T-helper 22 cell (primary cell): ENCODE results near the gene IBSP.

Experiments used
- DNase-seq: peaks from one replicate; pipeline ENCODE4 v3.0.0-alpha.2; 2020; ENCODE audit warnings: low read depth

Gene IBSP

DNA sequence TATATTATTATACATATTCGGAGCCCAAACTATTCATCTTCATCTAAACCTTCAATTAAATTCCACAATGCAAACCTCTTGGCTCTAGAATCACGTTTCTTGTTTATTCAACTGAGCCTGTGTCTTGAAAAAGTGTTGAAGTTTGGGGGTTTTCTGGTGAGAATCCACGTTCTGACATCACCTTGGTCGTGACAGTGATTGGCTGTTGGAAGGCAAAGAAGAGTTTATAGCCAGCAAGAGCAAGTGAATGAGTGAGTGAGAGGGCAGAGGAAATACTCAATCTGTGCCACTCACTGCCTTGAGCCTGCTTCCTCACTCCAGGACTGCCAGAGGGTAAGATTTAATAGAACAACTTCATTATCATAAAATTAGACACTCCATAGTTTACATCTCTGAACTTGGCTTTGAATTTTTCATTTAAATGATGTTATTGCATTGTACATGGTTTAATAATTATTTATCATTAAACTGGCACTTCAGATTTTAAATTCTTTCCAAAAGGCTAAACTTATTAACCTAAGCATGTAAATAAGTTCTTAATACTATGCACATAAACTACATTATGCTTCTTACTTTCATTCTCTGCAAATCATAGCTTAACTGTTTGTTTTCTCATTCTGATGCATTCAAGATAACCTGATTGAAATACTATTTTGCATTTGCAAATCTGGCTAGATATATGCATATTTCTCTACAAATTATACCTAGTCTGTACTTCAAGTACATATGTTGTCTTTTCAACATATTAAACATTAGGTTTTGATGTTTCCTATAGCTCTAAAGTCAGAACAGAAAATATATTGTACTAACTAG, at the start of gene IBSP:
Gene IBSP, plus strand, starts transcription at position 254 of the 813 bp plus-strand sequence. CDS start 2,808 bp downstream, outside the sequence.
- DNase-seq = no peak

- DNase-seq = no peak
Observed at GRCh38 chr4:87749883-87750282, 49.5 kb upstream of the IBSP start.

DNA sequence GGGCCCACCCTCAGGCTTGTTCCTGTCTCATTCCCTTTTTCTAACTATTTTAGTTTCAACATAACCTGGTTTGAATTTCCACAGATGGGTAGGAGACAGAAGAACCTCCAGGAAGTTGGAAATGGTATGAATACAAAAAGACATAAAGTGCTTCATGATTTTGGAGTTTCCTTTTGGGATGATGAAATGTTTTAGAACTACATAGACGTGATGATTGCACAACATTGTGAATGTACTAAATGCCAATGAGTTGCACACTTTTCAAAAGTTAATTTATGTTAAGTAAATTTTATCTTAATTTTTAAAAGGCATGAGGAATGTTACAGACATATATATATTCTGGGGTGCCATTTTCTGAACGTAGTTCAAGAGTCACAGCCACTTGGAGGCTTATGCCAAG, 41.1 kb upstream of the IBSP start:
- DNase-seq = no peak

- no peak for DNase-seq
Observed at GRCh38 chr4:87762311-87762710, 37.0 kb upstream of the IBSP start.

GRCh38 chr4:87781569-87781968, 17.8 kb upstream of the IBSP start:
- no peak for DNase-seq

DNA sequence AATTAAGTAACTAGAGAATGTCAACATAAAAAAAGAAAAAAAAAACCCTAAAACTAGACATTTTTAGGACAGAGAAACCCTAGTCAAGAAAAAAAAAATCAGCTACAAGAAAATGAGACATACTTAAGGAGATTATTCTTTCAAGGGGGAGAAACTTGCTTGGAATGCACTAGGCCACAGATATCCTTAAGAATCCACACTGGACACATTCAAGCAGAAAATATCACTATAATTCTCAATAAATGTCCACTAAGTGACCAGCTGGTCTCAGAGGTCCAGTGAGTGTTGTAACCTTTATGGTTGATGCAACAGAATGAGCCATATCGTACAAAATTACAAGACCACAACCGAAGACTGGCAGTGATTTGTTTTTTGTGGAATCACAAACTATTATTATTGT, 15.6 kb upstream of the IBSP start:
- no peak for DNase-seq

DNA sequence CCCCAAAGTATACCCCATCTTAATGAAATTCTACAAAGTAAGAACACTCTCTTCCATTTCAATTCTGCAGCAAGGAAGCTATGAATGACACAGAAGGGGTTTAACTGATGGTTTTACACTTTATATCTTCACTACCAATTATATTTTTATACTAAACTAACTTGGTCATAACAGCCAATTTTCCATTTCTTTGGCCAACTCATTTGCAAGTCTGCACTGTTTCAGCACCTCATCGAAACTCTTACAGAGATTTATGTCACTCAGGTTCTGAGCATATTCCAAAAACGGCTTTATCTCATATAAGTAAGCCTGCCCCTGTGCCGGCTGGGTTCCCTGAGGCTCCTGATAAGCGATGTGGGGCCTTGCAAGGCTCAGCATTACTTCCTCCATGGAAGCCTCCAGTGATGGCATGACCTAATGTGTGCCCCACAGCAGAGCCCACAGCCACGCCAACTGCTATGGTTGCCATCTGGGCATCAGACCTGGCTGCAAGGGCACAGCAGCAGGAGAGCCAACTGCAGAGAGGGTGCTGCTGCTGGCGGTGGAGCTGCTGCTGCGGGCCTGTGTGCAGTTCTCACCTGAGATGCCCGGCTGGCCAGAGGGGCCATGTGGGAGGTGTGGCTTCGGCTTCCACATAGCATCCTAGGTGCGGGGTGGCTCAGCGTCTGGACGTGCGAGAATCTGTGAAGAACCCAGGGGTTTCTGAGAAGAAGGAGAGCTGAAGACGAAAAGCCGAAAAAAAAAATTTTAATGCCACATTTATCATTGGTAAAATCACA, 13.4 kb upstream of the IBSP start:
- DNase-seq = no peak

- DNase-seq = no peak
Observed at GRCh38 chr4:87802858-87803257, 3.5 kb downstream of the IBSP start.

GRCh38 chr4:87803421-87803820, 4.1 kb downstream of the IBSP start:
- DNase-seq = no peak

DNA sequence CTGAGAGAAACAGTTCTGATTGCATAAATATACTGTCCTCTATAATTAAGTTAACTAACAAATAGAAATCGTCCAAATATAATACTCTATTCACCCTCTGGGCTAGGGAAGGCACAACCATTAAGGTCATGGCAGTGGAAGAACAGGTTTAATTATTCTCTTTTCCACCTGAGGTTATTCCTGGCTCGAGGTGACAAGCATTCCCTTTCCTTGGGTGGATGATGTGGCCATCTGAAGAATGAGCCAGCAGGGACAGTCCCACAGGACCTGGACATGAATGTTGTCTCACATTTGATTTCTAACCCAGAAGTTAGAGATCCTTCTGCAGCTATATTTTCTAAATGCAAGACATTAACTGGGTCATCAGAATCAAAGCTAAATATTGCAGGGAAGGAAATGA, 5.5 kb downstream of the IBSP start:
- no peak for DNase-seq

DNA sequence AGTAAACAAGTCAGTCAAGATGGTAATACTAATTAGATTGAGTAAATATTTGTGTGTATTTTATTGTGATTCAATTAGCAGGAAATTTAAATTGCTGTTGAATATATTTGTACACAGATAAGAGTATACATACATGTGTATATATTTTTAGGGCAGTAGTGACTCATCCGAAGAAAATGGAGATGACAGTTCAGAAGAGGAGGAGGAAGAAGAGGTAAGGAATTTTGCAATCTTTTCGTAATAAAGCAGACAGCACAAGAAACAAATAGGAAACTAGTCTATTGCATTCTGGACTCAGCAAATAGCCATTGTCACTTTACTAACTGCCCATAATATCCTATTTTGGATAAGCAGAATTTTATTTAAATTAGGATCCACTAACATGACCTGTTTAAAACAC, 6.6 kb downstream of the IBSP start:
- no peak for DNase-seq

DNA sequence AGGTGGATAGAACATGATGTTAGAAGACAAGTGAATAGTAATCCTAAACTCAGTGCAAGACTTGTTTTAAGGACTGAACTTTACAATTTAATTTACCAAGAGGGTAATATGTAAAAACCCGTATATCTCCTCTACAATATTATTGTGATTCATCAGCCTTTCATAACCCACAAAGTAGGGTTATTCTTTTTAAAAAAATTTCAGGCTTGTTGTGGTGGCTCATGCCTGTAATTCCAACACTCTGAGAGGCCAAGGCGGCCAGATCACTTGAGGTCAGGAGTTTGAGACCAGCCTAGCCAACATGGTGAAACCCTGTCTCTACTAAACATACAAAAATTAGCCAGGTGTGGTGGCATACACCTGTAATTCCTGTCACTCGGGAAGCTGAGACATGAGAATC, 7.2 kb downstream of the IBSP start:
- DNase-seq = no peak

DNA sequence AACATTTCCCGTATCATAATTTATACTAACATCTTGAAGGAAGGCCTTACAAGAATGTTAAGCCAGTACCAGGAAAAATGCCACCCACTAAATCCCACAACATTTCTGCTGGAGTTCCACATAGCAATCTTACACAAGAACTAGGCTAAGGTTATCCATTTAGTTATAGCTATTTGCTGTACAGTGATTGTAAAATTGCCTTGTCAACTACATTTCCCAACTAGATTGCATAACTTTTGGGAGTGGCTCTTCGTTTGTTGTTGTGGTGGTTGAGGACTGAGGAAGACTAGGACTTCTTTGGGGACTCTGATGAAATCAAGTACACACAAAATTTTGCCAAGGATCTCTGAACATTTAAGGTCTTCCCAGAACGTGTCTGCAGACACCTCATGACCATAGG, 8.0 kb downstream of the IBSP start:
- DNase-seq = no peak

- no peak for DNase-seq
Observed at GRCh38 chr4:87811977-87812376, 12.6 kb downstream of the IBSP start.

GRCh38 chr4:87819281-87819919, 20.0 kb downstream of the IBSP start:
- DNase-seq = no peak

DNA sequence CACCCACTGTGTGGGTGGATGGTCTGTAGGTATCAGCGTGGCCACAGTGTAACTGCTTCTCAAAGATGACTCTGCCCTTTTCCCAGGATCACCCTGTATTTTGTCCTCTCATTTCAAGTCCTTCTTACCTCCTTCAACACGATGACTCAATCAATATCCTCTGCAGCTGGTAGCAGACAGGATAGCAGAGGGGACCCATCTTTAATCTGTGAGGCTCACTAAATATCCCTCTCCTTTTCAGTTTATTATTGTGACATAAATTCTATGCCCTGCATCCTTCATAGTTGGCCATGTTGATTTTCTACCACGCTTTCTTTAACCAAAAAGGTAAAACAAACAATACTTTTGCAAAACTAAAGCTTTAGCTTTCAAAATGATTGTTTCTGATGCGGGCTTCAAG, 23.8 kb downstream of the IBSP start:
- no peak for DNase-seq

GRCh38 chr4:87823724-87824123, 24.4 kb downstream of the IBSP start:
- DNase-seq = no peak

DNA sequence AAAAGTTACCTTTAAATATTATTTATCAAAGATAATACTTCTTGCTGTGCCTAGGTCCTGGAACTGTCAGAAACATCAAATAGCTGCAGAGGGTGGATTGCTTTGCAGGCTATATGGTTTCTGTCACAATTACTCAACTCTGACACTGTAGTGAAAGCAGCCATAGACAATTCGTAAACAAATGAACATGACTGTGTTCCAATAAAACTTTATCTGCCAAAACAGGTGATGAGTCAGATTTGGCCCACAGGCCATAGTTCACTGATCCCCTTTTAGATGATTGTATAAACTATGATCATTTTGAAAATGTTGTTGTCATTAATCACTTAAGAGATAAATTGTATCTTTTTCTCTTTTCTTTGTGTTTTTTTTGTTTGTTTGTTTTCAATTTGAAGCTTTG, 25.0 kb downstream of the IBSP start:
- no peak for DNase-seq

DNA sequence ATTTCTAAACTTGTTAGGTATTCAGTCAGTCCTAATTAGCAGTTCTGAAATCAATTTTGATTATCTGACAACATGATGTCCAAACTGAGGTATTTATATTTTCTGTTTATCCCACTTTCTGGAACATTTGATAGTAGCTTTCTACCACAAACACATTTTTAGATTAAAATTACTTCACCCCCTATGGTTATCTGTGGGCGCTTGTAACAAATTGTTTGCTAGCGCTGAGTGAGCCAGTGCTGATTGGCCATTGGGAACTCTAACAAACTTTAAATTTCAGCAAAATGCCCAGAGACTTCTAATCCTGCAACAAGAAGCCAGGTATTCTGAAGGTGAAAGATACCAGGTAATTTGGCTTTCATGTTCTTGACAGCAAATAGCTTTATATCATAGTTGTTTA, 33.3 kb downstream of the IBSP start, which contains the start of gene MEPE:
Gene MEPE, plus strand, starts transcription at position 301 of the 400 bp plus-strand sequence. CDS start 1,746 bp downstream, outside the sequence.
- DNase-seq = no peak

- DNase-seq = no peak
Observed at GRCh38 chr4:87834401-87834800, 35.0 kb downstream of the IBSP start.

GRCh38 chr4:87835197-87835596, 35.8 kb downstream of the IBSP start:
- DNase-seq = no peak

DNA sequence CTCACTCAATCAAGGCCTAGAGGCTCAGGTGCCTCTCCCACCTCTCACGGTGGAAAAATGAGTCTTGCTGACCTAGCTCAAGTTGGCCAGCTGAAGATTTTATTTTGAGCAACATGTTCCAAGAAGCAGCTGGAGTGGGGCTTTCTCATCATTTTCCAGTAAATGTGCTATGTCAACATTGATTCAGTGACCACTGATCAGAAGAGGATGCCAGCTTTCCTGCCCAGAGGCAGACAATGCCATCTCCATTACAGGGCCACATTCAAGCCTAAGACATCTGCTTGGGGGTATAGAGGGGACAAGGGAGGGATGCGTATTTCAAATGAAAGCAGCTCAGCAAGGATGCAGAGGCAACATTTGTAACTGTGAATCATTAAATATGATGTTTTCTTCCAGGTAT, 36.4 kb downstream of the IBSP start:
- DNase-seq = no peak

- no peak for DNase-seq
Observed at GRCh38 chr4:87838205-87838604, 38.9 kb downstream of the IBSP start.
